Cortex of kidney (tissue), 1 donor: ENCODE measurements around the gene LEMD2.

Experiments used
- DNase-seq: peaks from one replicate; lab custom pipeline; 2025; lab: John Stamatoyannopoulos, UW

Gene LEMD2

DNA sequence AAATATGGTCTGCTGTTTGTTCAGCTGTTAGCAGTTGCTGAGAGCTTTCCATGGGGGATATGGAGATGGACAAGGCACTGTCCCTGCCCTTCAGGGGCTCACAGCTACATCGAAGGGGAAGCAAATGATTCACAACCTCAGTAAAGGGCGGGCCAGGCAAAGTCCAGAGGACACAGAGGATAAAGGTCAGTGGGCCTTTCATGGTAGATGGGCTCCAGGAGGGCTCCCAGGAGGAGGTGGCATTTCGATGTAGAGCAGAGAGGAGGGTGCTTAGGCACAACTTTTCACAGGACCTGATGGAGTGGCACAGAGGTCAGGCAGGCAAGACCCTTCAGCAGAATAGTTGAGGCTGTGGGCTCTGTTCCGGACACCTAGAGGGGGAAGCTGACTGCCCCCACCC is 30.1 kb upstream of the LEMD2 start:
- DNase-seq = no peak

DNA sequence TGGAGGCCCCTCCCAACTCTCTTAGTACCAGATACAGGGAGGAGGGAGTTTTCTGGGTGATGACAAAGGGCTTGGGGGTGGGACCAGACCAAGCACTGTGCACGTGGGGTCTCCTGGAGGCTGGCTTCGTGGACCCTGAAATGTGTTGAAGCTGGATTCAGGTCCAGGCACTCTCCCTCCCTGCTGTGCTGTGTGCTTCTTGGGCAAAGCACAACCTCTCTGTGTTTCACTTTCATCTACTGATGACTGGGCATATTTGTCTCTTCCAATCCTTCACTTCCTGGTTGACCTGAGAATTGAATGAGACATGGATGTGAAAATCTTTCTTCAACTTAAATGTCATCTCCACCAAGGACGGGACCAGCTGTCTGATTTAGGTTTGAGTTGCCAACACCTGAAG is 29.4 kb upstream of the LEMD2 start:
- DNase-seq = no peak

- DNase-seq = no peak
Measured at GRCh38 chr6:33817489-33817888, 28.6 kb upstream of the LEMD2 start.

- no peak for DNase-seq
Measured at GRCh38 chr6:33816911-33817310, 28.0 kb upstream of the LEMD2 start.

GRCh38 chr6:33815854-33816253 is 26.9 kb upstream of the LEMD2 start:
- no peak for DNase-seq

DNA sequence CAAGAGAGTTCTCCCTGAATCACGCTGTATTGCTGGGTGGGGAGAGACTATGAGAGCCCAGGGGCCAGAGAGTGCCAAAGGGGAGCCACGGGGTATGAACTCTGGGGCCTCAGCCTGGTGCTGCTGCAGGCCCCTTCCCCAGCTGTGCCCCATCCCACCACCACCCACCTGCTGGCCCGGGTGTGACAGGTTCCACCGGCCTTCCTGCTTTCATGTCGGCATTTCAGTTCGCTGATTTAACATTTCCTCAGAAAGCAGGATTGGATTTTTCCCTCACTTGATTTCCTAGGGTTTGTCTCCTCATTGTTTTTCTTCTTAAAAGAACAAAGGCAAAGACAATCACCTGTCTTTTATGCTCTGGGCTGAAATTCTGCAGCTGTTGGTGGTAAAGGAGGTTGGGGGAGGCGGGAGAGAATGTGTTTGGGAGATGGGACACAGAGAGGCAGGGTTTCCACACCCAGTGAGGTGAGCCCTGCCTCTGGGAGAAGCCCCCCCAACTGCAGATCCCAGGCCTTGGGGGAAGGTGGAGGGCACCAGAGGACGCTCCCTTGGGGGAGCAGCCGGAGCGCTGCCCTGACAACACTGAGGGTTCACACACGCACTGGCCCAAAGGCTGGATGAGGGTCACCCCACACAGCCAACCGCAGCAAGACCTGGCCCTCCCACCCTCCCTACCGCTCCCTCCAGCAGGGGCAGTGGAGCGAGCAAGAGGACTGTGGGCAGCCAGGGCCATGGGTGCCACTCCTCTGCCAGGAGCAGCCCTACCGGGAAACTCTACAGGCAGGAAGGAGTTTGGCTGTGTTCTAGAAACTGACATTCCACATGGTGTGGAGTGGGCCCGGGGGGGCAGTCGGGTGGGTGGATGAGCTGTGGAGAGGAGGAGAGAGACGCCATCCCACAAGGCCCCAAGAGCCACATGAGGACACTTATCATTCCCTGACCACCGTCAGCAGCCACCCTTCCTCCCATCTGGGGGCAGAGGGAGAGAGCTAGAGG is 25.4 kb upstream of the LEMD2 start:
- DNase-seq = no peak

DNA sequence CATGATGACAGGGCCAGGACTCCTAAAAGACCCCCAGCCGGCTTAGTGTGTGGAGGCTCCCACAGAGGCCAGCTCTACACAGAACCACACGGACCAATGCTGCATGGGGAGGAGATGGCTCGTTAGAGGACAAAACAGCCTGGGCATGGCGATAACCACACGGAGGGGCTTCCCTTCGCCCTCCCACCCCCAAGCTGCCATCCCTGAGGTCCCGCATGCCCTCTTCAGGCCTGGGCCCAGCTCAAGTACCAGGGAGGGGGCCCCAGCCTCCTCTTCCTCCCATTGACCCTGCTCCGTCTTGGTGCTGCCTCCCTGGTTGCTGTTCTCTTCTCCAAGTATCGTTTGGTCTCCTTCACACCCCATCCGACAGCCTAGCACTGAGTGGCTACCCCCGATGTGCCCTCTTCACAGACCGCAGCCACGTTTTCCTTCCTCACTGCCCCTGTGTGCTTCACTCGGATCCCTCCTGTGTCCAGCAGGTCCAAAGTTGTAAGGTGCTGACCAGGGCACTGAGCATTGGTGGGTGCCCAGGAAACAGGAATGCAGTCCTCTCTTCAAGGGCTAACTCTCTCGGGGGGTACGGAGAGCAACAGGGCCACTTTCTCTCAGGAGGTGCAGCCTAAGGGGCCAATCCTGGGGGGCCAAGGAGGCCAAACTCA is 24.4 kb upstream of the LEMD2 start:
- DNase-seq = no peak

DNA sequence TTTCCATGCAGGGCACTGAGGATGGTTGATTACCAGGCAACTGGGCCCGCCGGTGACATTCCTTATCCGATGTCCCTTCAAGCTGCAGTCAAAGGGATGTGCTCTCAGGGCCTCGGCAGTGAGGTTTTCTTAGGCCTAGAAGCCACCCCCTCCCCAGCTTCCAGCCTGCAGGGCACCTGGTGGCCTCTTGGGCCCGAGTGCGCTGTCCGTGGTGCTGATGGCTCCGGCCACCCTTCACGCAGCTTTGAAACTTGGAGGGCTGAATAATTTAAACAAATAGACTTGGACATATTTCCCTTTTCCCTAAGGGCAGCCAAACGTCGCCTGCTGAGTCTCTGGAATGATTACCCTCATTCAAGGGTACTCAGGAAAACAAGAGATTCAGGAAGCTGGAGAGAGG is 23.7 kb upstream of the LEMD2 start:
- no peak for DNase-seq

- DNase-seq = no peak
Measured at GRCh38 chr6:33809594-33809993, 20.7 kb upstream of the LEMD2 start.

GRCh38 chr6:33808641-33809180 is 19.8 kb upstream of the LEMD2 start:
- DNase-seq = no peak

GRCh38 chr6:33807606-33808005 is 18.7 kb upstream of the LEMD2 start:
- no peak for DNase-seq

GRCh38 chr6:33806841-33807240 is 17.9 kb upstream of the LEMD2 start:
- DNase-seq = no peak

GRCh38 chr6:33803571-33804053 is 14.7 kb upstream of the LEMD2 start, which contains the start of gene MLN:
Gene MLN, minus strand, starts transcription at chr6:33804003. Its CDS starts 2,840 bp downstream, at chr6:33801163.
- no peak for DNase-seq

DNA sequence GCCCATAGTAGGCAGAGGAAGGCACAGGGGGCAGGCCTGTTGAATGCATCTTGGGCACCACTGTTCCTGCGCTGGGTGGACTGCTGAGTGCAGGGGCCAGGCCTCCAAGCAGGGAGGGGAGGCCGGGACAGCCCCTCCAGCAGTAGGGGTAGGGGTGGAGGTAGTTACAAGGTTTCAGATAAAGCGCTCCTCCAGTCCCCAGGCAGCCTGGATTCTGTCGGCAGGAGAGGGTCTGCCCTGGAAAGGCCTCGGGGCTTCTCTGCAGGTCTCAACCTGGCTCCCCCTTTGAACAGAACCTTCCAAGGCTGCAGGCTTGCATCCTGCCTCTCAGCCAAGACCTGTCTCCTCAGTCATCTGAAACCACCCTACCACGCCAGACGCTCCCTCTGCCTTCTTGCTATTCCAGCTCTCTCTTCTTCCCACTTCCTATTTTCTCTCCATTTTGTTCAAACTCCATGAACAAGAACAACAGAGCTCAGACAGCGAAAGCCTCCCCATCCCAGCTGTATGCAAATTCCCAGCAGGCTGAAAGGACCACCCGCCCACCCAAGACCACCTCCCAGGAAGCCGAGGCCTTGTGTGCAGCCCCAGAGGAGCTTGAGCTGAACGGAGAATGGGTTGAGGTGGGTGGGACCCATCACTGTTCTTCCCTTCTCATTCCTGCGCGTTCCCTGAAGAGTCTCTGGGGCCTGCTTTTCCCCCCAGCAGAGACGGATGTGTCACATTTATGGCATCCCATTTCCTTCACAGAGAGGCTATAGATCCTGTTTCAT is 13.4 kb upstream of the LEMD2 start:
- no peak for DNase-seq

- DNase-seq = no peak
Measured at GRCh38 chr6:33801611-33802010, 12.7 kb upstream of the LEMD2 start.

DNA sequence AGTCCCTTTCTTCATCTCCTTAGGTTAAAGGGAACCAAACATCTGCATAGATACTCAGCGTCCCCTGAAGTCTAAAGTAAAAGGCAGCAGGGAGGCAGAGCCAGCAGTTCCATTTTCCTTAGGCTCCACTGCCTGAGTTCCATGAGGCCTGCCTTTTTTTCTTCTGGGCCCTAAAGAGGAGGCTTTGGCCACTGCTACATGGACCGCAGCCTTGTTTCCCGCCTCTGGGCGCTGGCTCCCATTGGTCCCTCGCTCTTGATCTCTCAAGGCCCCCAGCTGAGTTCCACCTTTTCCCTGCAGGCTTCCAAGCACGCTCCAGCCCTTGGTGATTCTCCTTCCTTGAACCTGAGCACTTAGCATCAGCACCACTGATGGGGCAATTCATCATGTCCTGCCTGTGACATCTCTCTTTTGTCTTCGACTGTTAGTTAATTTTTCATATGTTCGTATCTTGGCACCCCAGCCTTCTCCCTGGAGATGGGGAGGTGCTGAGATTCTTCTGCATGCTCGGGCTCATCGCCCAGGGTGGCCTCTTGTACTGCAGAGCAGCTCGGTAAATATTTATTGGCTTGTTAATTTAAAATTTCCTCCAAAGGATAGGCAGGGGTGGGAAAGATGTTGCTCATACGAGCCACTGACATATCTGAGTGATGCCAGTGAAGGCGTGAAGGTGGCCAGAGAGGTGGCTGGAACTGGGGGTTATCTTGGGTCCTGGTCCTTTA is 11.5 kb upstream of the LEMD2 start:
- DNase-seq = no peak

DNA sequence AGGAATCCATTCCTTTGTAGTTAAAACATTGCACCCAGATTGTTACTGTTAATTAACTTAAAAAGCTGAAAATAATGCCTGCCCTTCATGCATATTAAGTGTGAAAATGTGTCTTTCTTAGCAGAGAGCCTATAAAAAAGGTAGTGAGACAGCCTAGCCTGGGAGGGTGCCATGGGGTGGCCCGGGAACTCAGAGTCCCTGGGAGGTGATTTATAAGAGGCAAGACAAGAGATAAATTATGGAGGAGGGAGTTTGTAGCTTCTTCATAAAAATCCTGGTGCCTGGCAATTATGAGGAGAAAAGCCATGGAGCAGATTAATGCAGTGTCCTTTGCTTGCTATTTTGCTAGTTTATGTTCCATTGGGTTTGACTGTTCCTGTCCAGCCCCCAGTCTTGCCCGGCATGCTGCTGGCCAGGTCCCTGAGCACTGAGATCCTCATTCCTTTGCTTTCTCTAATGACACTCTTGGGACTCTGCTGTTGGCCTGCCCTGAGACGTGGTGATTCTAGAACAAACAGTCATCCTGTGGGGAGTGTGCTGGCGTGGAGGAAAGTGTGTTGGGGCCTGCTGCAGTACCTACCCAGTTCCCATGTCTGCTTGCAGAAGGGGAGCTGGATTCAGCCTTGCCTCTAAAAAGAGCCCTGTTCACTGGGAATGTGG is 10.7 kb upstream of the LEMD2 start:
- DNase-seq = no peak

DNA sequence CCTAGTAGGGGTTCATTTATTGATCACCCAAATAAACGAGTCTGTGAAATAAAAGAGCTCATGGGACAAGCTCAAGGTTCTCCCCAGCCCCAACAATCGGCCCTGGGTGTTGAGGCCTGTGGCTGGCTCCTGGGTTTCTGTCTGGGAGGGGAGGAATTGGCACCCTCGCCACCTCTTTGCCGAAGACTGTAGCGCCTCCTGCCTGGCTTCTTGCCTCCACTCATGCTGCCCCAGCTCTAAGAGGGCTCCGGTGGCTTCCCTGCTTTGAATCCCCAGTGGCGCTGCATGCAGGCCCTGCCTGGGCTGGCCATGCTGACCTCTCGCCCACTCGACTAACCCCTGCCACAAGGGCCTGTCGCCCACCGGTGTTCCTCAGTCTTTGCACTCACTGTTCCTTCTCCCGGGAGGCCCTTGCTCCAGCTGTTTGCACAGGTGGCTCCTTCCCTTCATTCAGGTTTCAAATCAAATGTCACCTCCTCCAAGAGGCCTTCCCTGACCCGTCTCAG is 9.5 kb upstream of the LEMD2 start:
- no peak for DNase-seq

DNA sequence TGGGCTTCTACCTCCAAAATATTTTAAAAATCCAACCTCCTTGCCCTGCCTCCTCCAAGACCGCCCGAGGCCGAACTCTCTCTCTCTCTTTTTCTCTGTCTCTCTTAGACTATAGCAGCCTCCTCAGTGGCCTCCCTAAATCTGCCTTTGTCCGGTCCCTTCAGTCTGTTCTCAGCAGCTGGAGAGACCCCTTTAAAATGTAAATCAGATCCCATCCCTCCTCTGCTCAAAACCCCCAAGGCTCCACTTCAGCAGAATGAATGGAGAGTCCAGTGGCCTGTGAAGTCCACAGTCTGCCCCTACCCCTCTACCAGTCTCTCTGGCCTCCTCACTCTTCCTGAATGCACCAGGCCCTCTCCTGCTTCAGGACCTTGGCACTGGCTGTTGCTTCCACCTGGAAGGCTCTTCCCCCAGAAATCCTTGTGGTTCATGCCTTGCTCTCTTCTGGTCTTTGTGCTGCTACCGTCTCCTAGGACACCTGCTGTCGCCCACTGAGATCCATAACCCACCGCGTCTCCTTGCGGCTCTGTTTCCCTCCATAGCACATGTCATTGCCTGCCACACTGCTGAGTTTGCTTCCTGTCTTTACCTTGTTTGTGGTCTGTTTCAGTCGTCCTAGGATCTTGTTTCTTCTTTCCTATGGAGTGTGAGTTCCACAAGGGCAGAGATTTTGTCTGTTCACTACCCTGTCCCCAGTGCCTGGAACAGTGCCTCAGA is 8.9 kb upstream of the LEMD2 start:
- no peak for DNase-seq
